A673 (cell line): Measurements from ENCODE around the gene C19orf47. TPM values are rescaled to one million over a fixed set of nuclear protein-coding genes. Genes with fewer than 3 reads are reported as not detected.
A peak's percentile ranks its signal among the peaks of the same experiment; 100 is the strongest.

ENCODE experiments used
- BruUV-seq: library from RNA; stranded (reverse); fragments of 400-500 nt; replicated peaks from 2 replicates; lab custom pipeline; 2021; lab: Mats Ljungman, UMichigan
- CTCF ChIA-PET: fragments of 300-600 bp; sonication (Branson Sonifier 250); formaldehyde crosslinking; loops from one replicate; lab custom pipeline; 2022; ENCODE audit warnings: antibody characterized with exemption; lab: Charles Lee
- POLR2A ChIA-PET: fragments of 300-600 bp; sonication (Branson Sonifier 250); formaldehyde crosslinking; loops from one replicate; lab custom pipeline; 2022; ENCODE audit warnings: antibody characterized with exemption; ENCODE audit not compliant: low non-redundant PET; lab: Charles Lee
- DNase-seq: peaks from one replicate; pipeline ENCODE4 v3.0.0-alpha.2; 2015; ENCODE audit warnings: low spot score
- H3K27ac ChIP-seq: fragments of 200-600 bp; sonication (generic); 2 replicates; pipeline ENCODE4 v1.5.1; 2016; ENCODE audit warnings: mixed run types, low read depth, mild to moderate bottlenecking, mixed read lengths, antibody characterized with exemption, low read length; ENCODE audit not compliant: poor library complexity, severe bottlenecking
- H3K27me3 ChIP-seq: fragments of 200-600 bp; sonication (generic); replicated peaks from 2 replicates; pipeline ENCODE4 v1.6.1; 2017; ENCODE audit warnings: mixed run types, low read depth, mild to moderate bottlenecking, mixed read lengths, antibody characterized with exemption, low read length; ENCODE audit not compliant: insufficient read depth, poor library complexity
- H3K36me3 ChIP-seq: fragments of 200-600 bp; sonication (generic); 2 replicates; pipeline ENCODE4 v1.6.1; 2016; ENCODE audit warnings: mixed run types, mild to moderate bottlenecking, mixed read lengths, antibody characterized with exemption, low read length; ENCODE audit not compliant: insufficient read depth, poor library complexity, severe bottlenecking
- H3K4me1 ChIP-seq: fragments of 200-600 bp; sonication (generic); 2 replicates; pipeline ENCODE4 v1.6.1; 2017; ENCODE audit warnings: mixed run types, mild to moderate bottlenecking, mixed read lengths, antibody characterized with exemption, low read length; ENCODE audit not compliant: insufficient read depth, poor library complexity, severe bottlenecking
- H3K4me3 ChIP-seq: fragments of 200-600 bp; sonication (generic); 2 replicates; pipeline ENCODE4 v1.5.1; 2016; ENCODE audit warnings: low read depth, mixed run types, mild to moderate bottlenecking, mixed read lengths, low read length; ENCODE audit not compliant: poor library complexity, severe bottlenecking
- H3K9me3 ChIP-seq: fragments of 200-600 bp; sonication (generic); 2 replicates; pipeline ENCODE4 v1.6.1; 2016; ENCODE audit warnings: mixed run types, low read depth, mild to moderate bottlenecking, mixed read lengths, antibody characterized with exemption, low read length; ENCODE audit not compliant: poor library complexity, severe bottlenecking
- CTCF ChIP-seq: fragments of 300-800, 200-600 bp; sonication (generic); conservative IDR thresholded peaks from 2 replicates; pipeline ENCODE4 v1.5.1; 2017; ENCODE audit warnings: low read depth, mild to moderate bottlenecking, antibody characterized with exemption, low read length, moderate library complexity, mixed read lengths
- EZH2 ChIP-seq: fragments of 200-600 bp; sonication (generic); IDR thresholded peaks from 2 replicates; pipeline ENCODE4 v1.6.1; 2017; ENCODE audit warnings: borderline replicate concordance, low read depth, mild to moderate bottlenecking, mixed read lengths, antibody characterized with exemption, low read length; ENCODE audit not compliant: poor library complexity, severe bottlenecking
- intact Hi-C: fragments of 100-400 bp; cut with micrococcal nuclease; formaldehyde crosslinking; loops from one replicate; pipeline ENCODE4 v1.10.0; 2022; ENCODE audit not compliant: unreplicated experiment
- total RNA-seq: library from RNA; stranded (reverse); gene quantifications from 2 replicates; pipeline ENCODE4 v1.2.3, GENCODE V29; 2021

C19orf47 gene
- total RNA-seq, 1 experiment from 2014 or later = 26.5 TPM

GRCh38 chr19:40282920-40283319 lies 65.3 kb downstream of the C19orf47 start:
- no peak for TF ChIP-seq CTCF
- no peak for TF ChIP-seq EZH2
- H3K27me3 ChIP-seq = no peaks in the 10 kb centered on the region
- ChIA-PET POLR2A (no interaction called here), CTCF (interaction anchor here (1.5 kb wide), 1 partner anchor 22 kb away, joined by 3 read pairs; no protein-coding TSS in a partner anchor)
- peak overlapping the region; percentile 70 for H3K27ac ChIP-seq
- intact Hi-C loops = loop anchor here (10.0 kb wide), 1 partner anchor 138 kb away; no protein-coding TSS in a partner anchor
- no peak overlapping the region for H3K4me3 ChIP-seq
- no peaks in the 10 kb centered on the region for H3K36me3 ChIP-seq
- no peaks in the 10 kb centered on the region for H3K9me3 ChIP-seq
- H3K4me1 ChIP-seq = peaks cover 68% of the 10 kb centered on the region
- no peak for DNase-seq
- no TSS peak for BruUV-seq

- Histone ChIP-seq H3K36me3 (no peaks in the 10 kb centered on the region), H3K4me3 (no peak overlapping the region), H3K9me3 (no peaks in the 10 kb centered on the region), H3K27ac (peak overlapping the region; percentile 70), H3K4me1 (peaks cover 68% of the 10 kb centered on the region), H3K27me3 (no peaks in the 10 kb centered on the region)
- CTCF ChIA-PET = no interaction called here
- TF ChIP-seq CTCF (no peak), EZH2 (no peak)
- no peak for DNase-seq
- BruUV-seq = no TSS peak
- intact Hi-C loops = loop anchor here (10.0 kb wide), 1 partner anchor 137 kb away; no protein-coding TSS in a partner anchor
- POLR2A ChIA-PET = no interaction called here
Measured at GRCh38 chr19:40282209-40282580, 66.0 kb downstream of the C19orf47 start.

GRCh38 chr19:40281381-40282208 lies 66.6 kb downstream of the C19orf47 start:
- Histone ChIP-seq H3K4me1 (peaks cover 65% of the 10 kb centered on the region), H3K9me3 (no peaks in the 10 kb centered on the region), H3K27ac (peak overlapping the region; percentile 70), H3K36me3 (no peaks in the 10 kb centered on the region), H3K4me3 (no peak overlapping the region), H3K27me3 (no peaks in the 10 kb centered on the region)
- CTCF ChIA-PET = no interaction called here
- DNase-seq = peak; percentile 66
- intact Hi-C loops = loop anchor here (10.0 kb wide), 1 partner anchor 137 kb away; no protein-coding TSS in a partner anchor
- no TSS peak for BruUV-seq
- POLR2A ChIA-PET = interaction anchor here (0.7 kb wide), 1 partner anchor 120 kb away, joined by 5 read pairs; no protein-coding TSS in a partner anchor
- TF ChIP-seq EZH2 = no peak
- TF ChIP-seq CTCF = no peak
